OCI-LY1 (cell line): ENCODE results near the gene PTCD3.

Experiments used
- H2AFZ ChIP-seq: fragments of 200-600 bp; sonication (generic), shearing (Covaris generic); 2 replicates; pipeline ENCODE4 v1.6.0; 2014; ENCODE audit warnings: antibody characterized with exemption, mild to moderate bottlenecking, low read length
- H3F3A ChIP-seq: fragments of 200-600 bp; sonication (generic), shearing (Covaris generic); 2 replicates; pipeline ENCODE4 v1.6.0; 2014; ENCODE audit warnings: mild to moderate bottlenecking, antibody characterized with exemption, low read length, moderate library complexity; ENCODE audit not compliant: insufficient read depth
- H3K27ac ChIP-seq: fragments of 200-600 bp; sonication (generic); 2 replicates; pipeline ENCODE4 v1.5.1; 2014; ENCODE audit warnings: low read length, mixed run types, mild to moderate bottlenecking, low read depth; ENCODE audit not compliant: poor library complexity, severe bottlenecking
- H3K27me3 ChIP-seq: fragments of 200-600 bp; sonication (generic); 2 replicates; pipeline ENCODE4 v1.6.0; 2014; ENCODE audit warnings: antibody characterized with exemption, mild to moderate bottlenecking, low read length, moderate library complexity; ENCODE audit not compliant: insufficient read depth
- H3K36me3 ChIP-seq: fragments of 200-600 bp; sonication (generic); 2 replicates; pipeline ENCODE4 v1.6.1; 2014; ENCODE audit warnings: mild to moderate bottlenecking, antibody characterized with exemption, low read length, moderate library complexity, mixed read lengths; ENCODE audit not compliant: insufficient read depth
- H3K4me1 ChIP-seq: fragments of 200-600 bp; sonication (generic); 2 replicates; pipeline ENCODE4 v1.5.1; 2014; ENCODE audit warnings: mild to moderate bottlenecking, low read length, moderate library complexity; ENCODE audit not compliant: insufficient read depth, severe bottlenecking
- H3K4me2 ChIP-seq: fragments of 200-600 bp; sonication (generic), shearing (Covaris generic); 2 replicates; pipeline ENCODE4 v1.6.1; 2014; ENCODE audit warnings: low read length
- H3K4me3 ChIP-seq: fragments of 200-600 bp; sonication (generic); 2 replicates; pipeline ENCODE4 v1.5.1; 2014; ENCODE audit warnings: low read length, low read depth, mild to moderate bottlenecking, mixed read lengths; ENCODE audit not compliant: poor library complexity, severe bottlenecking
- H3K79me2 ChIP-seq: fragments of 200-600 bp; shearing (Covaris generic); 2 replicates; pipeline ENCODE4 v1.6.1; 2016; ENCODE audit warnings: mixed run types, low read length, mixed read lengths; ENCODE audit not compliant: insufficient read depth
- H3K9ac ChIP-seq: fragments of 200-600 bp; sonication (generic), shearing (Covaris generic); 2 replicates; pipeline ENCODE4 v1.6.1; 2014; ENCODE audit warnings: mild to moderate bottlenecking, low read length, mixed read lengths
- H3K9me2 ChIP-seq: fragments of 200-600 bp; sonication (generic), shearing (Covaris generic); 2 replicates; pipeline ENCODE4 v1.6.1; 2014; ENCODE audit warnings: low read depth, mild to moderate bottlenecking, low read length, mixed read lengths
- H3K9me3 ChIP-seq: fragments of 200-600 bp; shearing (Covaris generic); 2 replicates; pipeline ENCODE4 v1.6.1; 2014; ENCODE audit warnings: low read length, mixed read lengths
- H4K20me1 ChIP-seq: fragments of 200-600 bp; sonication (generic), shearing (Covaris generic); 2 replicates; pipeline ENCODE4 v1.6.0; 2016; ENCODE audit warnings: mild to moderate bottlenecking, low read length; ENCODE audit not compliant: insufficient read depth
- CTCF ChIP-seq: fragments of 200-600 bp; sonication (generic), shearing (Covaris generic); IDR thresholded peaks from 2 replicates; pipeline ENCODE4 v1.5.1; 2017; ENCODE audit warnings: mild to moderate bottlenecking, antibody characterized with exemption, low read length, moderate library complexity, mixed read lengths
- EZH2 ChIP-seq: fragments of 200-600 bp; sonication (generic), shearing (Covaris generic); IDR thresholded peaks from 2 replicates; pipeline ENCODE4 v1.8.0; 2017; ENCODE audit warnings: borderline replicate concordance, mixed run types, mild to moderate bottlenecking, antibody characterized with exemption, low read length, moderate library complexity, mixed read lengths

PTCD3 gene

GRCh38 chr2:86068136-86068588 lies 37.9 kb upstream of the PTCD3 start:
- Histone ChIP-seq H3K9me3 (no peaks in the 10 kb centered on the region; the same call in 1 of the 2 replicates), H3K9me2 (no peaks in the 10 kb centered on the region), H3K36me3 (peaks cover 91% of the 10 kb centered on the region), H3K4me2 (no peak overlapping the region), H2AFZ (no peak overlapping the region), H4K20me1 (no peaks in the 10 kb centered on the region), H3K27ac (peak overlapping the region; percentile 6), H3K4me3 (no peak overlapping the region), H3K27me3 (no peaks in the 10 kb centered on the region), H3F3A (no peaks in the 10 kb centered on the region), H3K4me1 (peaks cover 25% of the 10 kb centered on the region), H3K79me2 (no peaks in the 10 kb centered on the region), H3K9ac (no peak overlapping the region)
- no peak for TF ChIP-seq EZH2
- no peak for TF ChIP-seq CTCF

- H2AFZ ChIP-seq: no peak overlapping the region
- peaks cover 91% of the 10 kb centered on the region for H3K36me3 ChIP-seq
- H3K9ac ChIP-seq: no peak overlapping the region
- peaks cover 25% of the 10 kb centered on the region for H3K4me1 ChIP-seq
- H3K9me2 ChIP-seq: no peaks in the 10 kb centered on the region
- H4K20me1 ChIP-seq: no peaks in the 10 kb centered on the region
- H3F3A ChIP-seq: no peaks in the 10 kb centered on the region
- no peak overlapping the region for H3K4me2 ChIP-seq
- H3K27me3 ChIP-seq: no peaks in the 10 kb centered on the region
- H3K27ac ChIP-seq: no peak overlapping the region
- H3K79me2 ChIP-seq: no peaks in the 10 kb centered on the region
- no peak overlapping the region for H3K4me3 ChIP-seq
- TF ChIP-seq CTCF: no peak
- no peak for TF ChIP-seq EZH2
- no peaks in the 10 kb centered on the region; the same call in 1 of the 2 replicates for H3K9me3 ChIP-seq
These were observed 37.4 kb upstream of the PTCD3 start for GRCh38 chr2:86068648-86069047.

GRCh38 chr2:86069091-86069685 lies 36.8 kb upstream of the PTCD3 start:
- H3K36me3 ChIP-seq: peaks cover 91% of the 10 kb centered on the region

More at GRCh38 chr2:86069091-86069685, 36.8 kb upstream of the PTCD3 start:
- H3K27me3 ChIP-seq: no peaks in the 10 kb centered on the region
- H3K4me2 ChIP-seq: no peak overlapping the region
- peaks cover 25% of the 10 kb centered on the region for H3K4me1 ChIP-seq
- no peaks in the 10 kb centered on the region for H3K79me2 ChIP-seq
- no peak overlapping the region for H3K4me3 ChIP-seq
- H3K9me2 ChIP-seq: no peaks in the 10 kb centered on the region
- H3F3A ChIP-seq: no peaks in the 10 kb centered on the region
- TF ChIP-seq CTCF (no peak), EZH2 (no peak)
- H4K20me1 ChIP-seq: no peaks in the 10 kb centered on the region
- H2AFZ ChIP-seq: no peak overlapping the region
- H3K9me3 ChIP-seq: no peaks in the 10 kb centered on the region
- no peak overlapping the region for H3K9ac ChIP-seq
- no peak overlapping the region for H3K27ac ChIP-seq
